ENCODE data around the gene CNEP1R1. TPM values are rescaled to one million over a fixed set of nuclear protein-coding genes. Genes with fewer than 3 reads are reported as not detected.
A peak's percentile ranks its signal among the peaks of the same experiment; 100 is the strongest.

The CNEP1R1 gene
- total and polyA plus RNA-seq, 2 donors (not counting 1 experiment from before 2014, with no cell fraction given), result 32.5 to 37.3 TPM

DNA sequence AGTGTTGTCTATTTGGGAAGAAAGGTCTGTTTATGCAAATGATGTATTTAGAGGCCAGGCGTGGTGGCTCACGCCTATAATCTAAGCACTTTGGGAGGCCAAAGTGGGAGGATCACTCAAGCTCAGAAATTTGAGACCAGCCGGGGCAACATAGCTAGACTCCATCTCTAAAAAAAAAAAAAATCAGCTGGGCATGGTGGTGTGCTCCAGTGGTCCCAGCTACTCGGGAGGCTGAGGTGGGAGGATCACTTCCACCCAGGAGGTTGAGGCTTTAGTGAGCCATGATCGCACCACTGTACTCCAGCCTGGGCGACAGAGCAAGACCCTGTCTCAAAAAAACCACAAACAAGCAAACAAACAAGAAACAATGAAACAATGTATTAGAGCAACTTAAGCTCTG lies 21.8 kb downstream of the CNEP1R1 start:
- no peak overlapping the region for H3K4me3 ChIP-seq (replicated peaks in 1 of 4; ENCODE audit: control extremely low read depth in 1 of 4, insufficient read depth in 1 of 4, low read depth in 3 of 4, low read length in 4 of 4)
- H3K4me2 ChIP-seq (ENCODE audit: extremely low read depth, insufficient read depth, low read length), result no peak overlapping the region
- TF ChIP-seq EZH2 (IDR thresholded peaks at IDR 0.05; ENCODE audit: low read length, missing control alignments), result no peak
- TF ChIP-seq, protein P1, sequence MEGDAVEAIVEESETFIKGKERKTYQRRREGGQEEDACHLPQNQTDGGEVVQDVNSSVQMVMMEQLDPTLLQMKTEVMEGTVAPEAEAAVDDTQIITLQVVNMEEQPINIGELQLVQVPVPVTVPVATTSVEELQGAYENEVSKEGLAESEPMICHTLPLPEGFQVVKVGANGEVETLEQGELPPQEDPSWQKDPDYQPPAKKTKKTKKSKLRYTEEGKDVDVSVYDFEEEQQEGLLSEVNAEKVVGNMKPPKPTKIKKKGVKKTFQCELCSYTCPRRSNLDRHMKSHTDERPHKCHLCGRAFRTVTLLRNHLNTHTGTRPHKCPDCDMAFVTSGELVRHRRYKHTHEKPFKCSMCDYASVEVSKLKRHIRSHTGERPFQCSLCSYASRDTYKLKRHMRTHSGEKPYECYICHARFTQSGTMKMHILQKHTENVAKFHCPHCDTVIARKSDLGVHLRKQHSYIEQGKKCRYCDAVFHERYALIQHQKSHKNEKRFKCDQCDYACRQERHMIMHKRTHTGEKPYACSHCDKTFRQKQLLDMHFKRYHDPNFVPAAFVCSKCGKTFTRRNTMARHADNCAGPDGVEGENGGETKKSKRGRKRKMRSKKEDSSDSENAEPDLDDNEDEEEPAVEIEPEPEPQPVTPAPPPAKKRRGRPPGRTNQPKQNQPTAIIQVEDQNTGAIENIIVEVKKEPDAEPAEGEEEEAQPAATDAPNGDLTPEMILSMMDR (conservative IDR thresholded peaks at IDR 0.05 in 1 of 2, IDR thresholded peaks at IDR 0.05 in 1 of 2; ENCODE audit: low read depth in 1 of 2, low read length in 2 of 2), result no peak

DNA sequence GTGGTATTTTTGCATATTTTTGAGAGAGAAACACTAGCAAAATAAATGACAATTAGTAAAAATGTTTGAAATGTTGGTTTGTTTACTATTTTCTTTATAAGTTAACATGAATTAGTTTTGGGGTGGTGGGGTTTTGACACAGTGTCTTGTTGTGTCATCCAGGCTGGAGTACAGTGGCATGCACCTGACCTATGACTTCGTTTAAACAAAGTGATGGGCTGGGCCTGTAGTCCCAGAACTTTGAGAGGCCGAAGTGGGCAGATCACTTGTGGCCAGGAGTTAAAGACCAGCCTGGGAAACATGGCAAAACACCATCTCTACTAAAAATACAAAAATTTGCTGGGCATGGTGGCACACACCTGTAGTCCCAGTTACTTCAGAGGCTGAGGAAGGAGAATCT lies 22.8 kb downstream of the CNEP1R1 start:
- Histone ChIP-seq H3K79me2 (ENCODE audit: control insufficient read depth, insufficient read depth, low read length) (no peaks in the 10 kb centered on the region), H4K20me1 (ENCODE audit: control insufficient read depth, extremely low read depth, insufficient read depth, low read length) (no peaks in the 10 kb centered on the region), H3K36me3 (ENCODE audit: control insufficient read depth, insufficient read depth, low read length) (no peaks in the 10 kb centered on the region), H3K4me3 (replicated peaks in 1 of 4; ENCODE audit: control extremely low read depth in 1 of 4, insufficient read depth in 1 of 4, low read depth in 3 of 4, low read length in 4 of 4) (no peak overlapping the region), H3K27me3 (ENCODE audit: control insufficient read depth, insufficient read depth, low read length) (peaks cover 7% of the 10 kb centered on the region), H3K4me1 (ENCODE audit: control insufficient read depth, extremely low read depth, insufficient read depth, low read length) (no peaks in the 10 kb centered on the region), H3K4me2 (ENCODE audit: extremely low read depth, insufficient read depth, low read length) (no peak overlapping the region), H3K9me3 (ENCODE audit: control insufficient read depth, insufficient read depth, low read depth, low read length) (no peaks in the 10 kb centered on the region), H3K9ac (ENCODE audit: insufficient read depth, low read length) (no peak overlapping the region), H2AFZ (ENCODE audit: low read length) (no peak overlapping the region), H3K27ac (ENCODE audit: insufficient read depth, low read length) (no peak overlapping the region)
- TF ChIP-seq EZH2 (IDR thresholded peaks at IDR 0.05; ENCODE audit: low read length, missing control alignments), result no peak
- TF ChIP-seq, protein P1 (conservative IDR thresholded peaks at IDR 0.05 in 1 of 2, IDR thresholded peaks at IDR 0.05 in 1 of 2; ENCODE audit: low read depth in 1 of 2, low read length in 2 of 2), result no peak
- no peak for DNase-seq (ENCODE audit: low read depth in 2 of 2)

More for the DNA sequence above, 21.8 kb downstream of the CNEP1R1 start:
- Histone ChIP-seq H3K27me3 (ENCODE audit: control insufficient read depth, insufficient read depth, low read length) (peaks cover 7% of the 10 kb centered on the region), H3K27ac (ENCODE audit: insufficient read depth, low read length) (no peak overlapping the region), H2AFZ (ENCODE audit: low read length) (no peak overlapping the region), H4K20me1 (ENCODE audit: control insufficient read depth, extremely low read depth, insufficient read depth, low read length) (no peaks in the 10 kb centered on the region), H3K79me2 (ENCODE audit: control insufficient read depth, insufficient read depth, low read length) (no peaks in the 10 kb centered on the region), H3K4me1 (ENCODE audit: control insufficient read depth, extremely low read depth, insufficient read depth, low read length) (no peaks in the 10 kb centered on the region), H3K9me3 (ENCODE audit: control insufficient read depth, insufficient read depth, low read depth, low read length) (no peaks in the 10 kb centered on the region), H3K9ac (ENCODE audit: insufficient read depth, low read length) (no peak overlapping the region), H3K36me3 (ENCODE audit: control insufficient read depth, insufficient read depth, low read length) (no peaks in the 10 kb centered on the region)
- no peak for DNase-seq (ENCODE audit: low read depth in 2 of 2)

DNA sequence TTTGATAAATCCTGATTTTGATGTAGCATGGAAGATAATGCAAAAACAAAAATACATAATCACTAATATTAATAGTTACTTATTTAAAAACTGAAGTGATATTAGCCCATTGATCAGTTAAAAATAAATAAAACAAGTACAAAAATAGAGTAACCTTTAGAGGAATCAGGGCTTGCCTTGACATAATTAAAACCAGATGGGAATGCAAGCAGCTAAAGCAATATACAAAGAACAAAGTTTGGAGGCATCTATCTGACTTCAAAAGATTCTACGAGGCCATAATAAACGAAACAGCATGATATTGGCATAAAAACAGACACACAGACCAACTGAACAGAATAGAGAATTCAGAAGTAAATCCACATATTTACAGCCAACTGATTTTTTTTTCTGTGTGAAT lies 25.8 kb downstream of the CNEP1R1 start:
- peaks cover 3% of the 10 kb centered on the region for H3K27me3 ChIP-seq (ENCODE audit: control insufficient read depth, insufficient read depth, low read length)
- DNase-seq (ENCODE audit: low read depth in 2 of 2), result peak in 1 of 2 donors; percentile 19
- H2AFZ ChIP-seq (ENCODE audit: low read length), result no peak overlapping the region

More for the DNA sequence above, 25.8 kb downstream of the CNEP1R1 start:
- no peak overlapping the region for H3K4me2 ChIP-seq (ENCODE audit: extremely low read depth, insufficient read depth, low read length)
- H3K9ac ChIP-seq (ENCODE audit: insufficient read depth, low read length), result no peak overlapping the region
- no peaks in the 10 kb centered on the region for H4K20me1 ChIP-seq (ENCODE audit: control insufficient read depth, extremely low read depth, insufficient read depth, low read length)
- H3K79me2 ChIP-seq (ENCODE audit: control insufficient read depth, insufficient read depth, low read length), result no peaks in the 10 kb centered on the region
- no peaks in the 10 kb centered on the region for H3K36me3 ChIP-seq (ENCODE audit: control insufficient read depth, insufficient read depth, low read length)
- TF ChIP-seq, protein P1 (conservative IDR thresholded peaks at IDR 0.05 in 1 of 2, IDR thresholded peaks at IDR 0.05 in 1 of 2; ENCODE audit: low read depth in 1 of 2, low read length in 2 of 2), result no peak
- no peak for TF ChIP-seq EZH2 (IDR thresholded peaks at IDR 0.05; ENCODE audit: low read length, missing control alignments)
- no peak overlapping the region for H3K27ac ChIP-seq (ENCODE audit: insufficient read depth, low read length)
- H3K9me3 ChIP-seq (ENCODE audit: control insufficient read depth, insufficient read depth, low read depth, low read length), result no peaks in the 10 kb centered on the region
- H3K4me1 ChIP-seq (ENCODE audit: control insufficient read depth, extremely low read depth, insufficient read depth, low read length), result no peaks in the 10 kb centered on the region
- H3K4me3 ChIP-seq (replicated peaks in 1 of 4; ENCODE audit: control extremely low read depth in 1 of 4, insufficient read depth in 1 of 4, low read depth in 3 of 4, low read length in 4 of 4), result no peak overlapping the region

Data from fibroblast of lung (primary cell).